Endometrial microvascular endothelial cells (primary cell): ENCODE measurements around the gene GTF3C4. TPM values are rescaled to one million over a fixed set of nuclear protein-coding genes. Genes with fewer than 3 reads are reported as not detected.

Experiments
- in situ Hi-C: cut with HindIII; loops from 2 replicates; pipeline ENCODE4 v1.10.0; 2017; ENCODE audit warnings: low sequenced_read_pairs, low pct_unique_long_range_greater_than_20kb; ENCODE audit errors: inconsistent ontology term
- total RNA-seq: library from RNA; depleted of rRNA; stranded (reverse); fragments of >200 nt; gene quantifications from one replicate; pipeline ENCODE4 v1.2.3, GENCODE V29; 2015; ENCODE audit errors: inconsistent ontology term

GTF3C4 gene, protein sequence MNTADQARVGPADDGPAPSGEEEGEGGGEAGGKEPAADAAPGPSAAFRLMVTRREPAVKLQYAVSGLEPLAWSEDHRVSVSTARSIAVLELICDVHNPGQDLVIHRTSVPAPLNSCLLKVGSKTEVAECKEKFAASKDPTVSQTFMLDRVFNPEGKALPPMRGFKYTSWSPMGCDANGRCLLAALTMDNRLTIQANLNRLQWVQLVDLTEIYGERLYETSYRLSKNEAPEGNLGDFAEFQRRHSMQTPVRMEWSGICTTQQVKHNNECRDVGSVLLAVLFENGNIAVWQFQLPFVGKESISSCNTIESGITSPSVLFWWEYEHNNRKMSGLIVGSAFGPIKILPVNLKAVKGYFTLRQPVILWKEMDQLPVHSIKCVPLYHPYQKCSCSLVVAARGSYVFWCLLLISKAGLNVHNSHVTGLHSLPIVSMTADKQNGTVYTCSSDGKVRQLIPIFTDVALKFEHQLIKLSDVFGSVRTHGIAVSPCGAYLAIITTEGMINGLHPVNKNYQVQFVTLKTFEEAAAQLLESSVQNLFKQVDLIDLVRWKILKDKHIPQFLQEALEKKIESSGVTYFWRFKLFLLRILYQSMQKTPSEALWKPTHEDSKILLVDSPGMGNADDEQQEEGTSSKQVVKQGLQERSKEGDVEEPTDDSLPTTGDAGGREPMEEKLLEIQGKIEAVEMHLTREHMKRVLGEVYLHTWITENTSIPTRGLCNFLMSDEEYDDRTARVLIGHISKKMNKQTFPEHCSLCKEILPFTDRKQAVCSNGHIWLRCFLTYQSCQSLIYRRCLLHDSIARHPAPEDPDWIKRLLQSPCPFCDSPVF
- total RNA-seq: 16.3 TPM

DNA sequence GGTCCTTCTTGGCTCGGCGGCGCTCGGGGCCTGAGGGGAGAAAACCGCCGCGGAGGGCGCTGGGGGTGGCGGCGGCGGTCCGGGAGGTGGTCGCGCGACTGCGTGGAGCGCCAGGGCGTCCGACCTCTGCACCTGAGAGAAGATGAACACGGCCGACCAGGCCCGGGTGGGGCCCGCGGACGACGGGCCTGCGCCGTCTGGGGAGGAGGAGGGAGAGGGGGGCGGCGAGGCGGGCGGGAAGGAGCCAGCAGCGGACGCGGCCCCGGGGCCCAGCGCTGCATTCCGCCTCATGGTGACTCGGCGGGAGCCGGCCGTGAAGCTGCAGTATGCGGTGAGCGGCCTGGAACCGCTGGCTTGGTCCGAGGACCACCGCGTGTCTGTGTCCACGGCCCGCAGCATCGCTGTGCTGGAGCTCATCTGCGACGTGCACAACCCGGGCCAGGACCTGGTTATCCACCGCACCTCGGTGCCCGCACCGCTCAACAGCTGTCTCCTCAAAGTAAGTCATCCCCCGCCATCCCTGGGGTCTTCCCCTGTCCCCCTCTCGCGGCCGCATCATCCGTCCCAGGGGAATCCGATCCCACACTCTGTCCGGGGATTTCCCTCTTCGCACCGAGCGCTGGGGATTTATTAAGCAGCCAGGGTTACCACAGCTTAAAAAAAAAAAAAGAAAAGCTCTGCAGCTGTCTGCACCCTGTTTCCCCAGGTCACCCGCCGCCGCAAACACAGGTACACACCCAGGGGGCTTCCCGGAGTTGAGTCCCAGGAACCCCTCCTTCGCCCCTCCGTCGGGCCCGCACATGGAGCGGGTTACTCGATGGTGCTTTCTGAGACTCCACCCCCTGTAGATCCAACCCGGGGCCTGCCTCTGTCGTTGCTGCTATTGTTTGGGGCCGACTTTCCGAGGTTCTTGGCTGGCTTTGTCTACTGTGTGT is at the start of gene GTF3C4:
Gene GTF3C4, plus strand, starts transcription at position 8 of the 935 bp plus-strand sequence. Its CDS starts 135 bp downstream, at position 143.
- in situ Hi-C loops: no loop called here

GRCh38 chr9:132622159-132622558 is 48.1 kb upstream of the GTF3C4 start:
- in situ Hi-C loops: no loop called here

GRCh38 chr9:132626285-132626684 is 44.0 kb upstream of the GTF3C4 start:
- in situ Hi-C loops: no loop called here

DNA sequence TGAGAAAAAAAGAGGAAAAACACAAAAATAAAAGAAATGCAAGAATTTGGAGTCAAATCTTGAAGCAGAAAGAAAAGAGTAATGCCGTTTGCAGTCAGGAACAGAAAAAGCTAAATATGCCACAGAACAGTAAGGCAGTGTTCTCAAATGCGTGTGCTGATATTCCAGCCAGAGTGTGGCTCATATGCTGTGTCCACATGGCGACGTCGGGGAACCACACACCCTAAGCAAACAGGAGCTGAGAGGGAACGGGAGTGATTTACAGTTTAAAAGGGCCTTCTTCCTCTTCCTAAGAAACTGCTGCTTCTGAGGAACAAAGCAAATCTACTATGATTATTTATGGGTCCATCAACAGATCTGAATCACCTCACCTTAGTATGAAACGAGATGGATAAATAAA is 43.2 kb upstream of the GTF3C4 start:
- in situ Hi-C loops: no loop called here

- in situ Hi-C loops: no loop called here
Observed at GRCh38 chr9:132627594-132627993, 42.7 kb upstream of the GTF3C4 start.

GRCh38 chr9:132628746-132629145 is 41.5 kb upstream of the GTF3C4 start:
- in situ Hi-C loops: no loop called here

GRCh38 chr9:132630116-132630515 is 40.1 kb upstream of the GTF3C4 start:
- in situ Hi-C loops: no loop called here

GRCh38 chr9:132630811-132631210 is 39.5 kb upstream of the GTF3C4 start:
- in situ Hi-C loops: no loop called here

DNA sequence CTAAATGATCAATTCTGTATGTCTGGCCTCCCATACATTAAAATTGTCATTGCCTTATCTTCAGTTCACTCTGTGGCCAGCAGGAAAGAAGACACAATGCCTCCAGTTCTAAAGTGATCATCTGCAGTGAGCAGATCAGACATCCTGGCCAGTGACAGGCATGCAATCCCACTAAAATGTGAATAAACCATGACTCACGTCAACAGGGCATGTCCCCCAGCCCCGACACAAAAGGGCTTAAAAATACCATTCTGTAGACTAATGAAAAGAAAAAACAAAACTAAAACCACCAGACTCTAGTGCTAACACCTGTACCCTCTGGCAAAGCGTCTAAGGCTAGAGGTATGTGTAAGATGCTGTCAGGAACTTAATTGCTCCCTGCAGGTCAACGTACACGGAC is 39.0 kb upstream of the GTF3C4 start:
- in situ Hi-C loops: no loop called here

- in situ Hi-C loops: no loop called here
Observed at GRCh38 chr9:132631685-132632084, 38.6 kb upstream of the GTF3C4 start.

DNA sequence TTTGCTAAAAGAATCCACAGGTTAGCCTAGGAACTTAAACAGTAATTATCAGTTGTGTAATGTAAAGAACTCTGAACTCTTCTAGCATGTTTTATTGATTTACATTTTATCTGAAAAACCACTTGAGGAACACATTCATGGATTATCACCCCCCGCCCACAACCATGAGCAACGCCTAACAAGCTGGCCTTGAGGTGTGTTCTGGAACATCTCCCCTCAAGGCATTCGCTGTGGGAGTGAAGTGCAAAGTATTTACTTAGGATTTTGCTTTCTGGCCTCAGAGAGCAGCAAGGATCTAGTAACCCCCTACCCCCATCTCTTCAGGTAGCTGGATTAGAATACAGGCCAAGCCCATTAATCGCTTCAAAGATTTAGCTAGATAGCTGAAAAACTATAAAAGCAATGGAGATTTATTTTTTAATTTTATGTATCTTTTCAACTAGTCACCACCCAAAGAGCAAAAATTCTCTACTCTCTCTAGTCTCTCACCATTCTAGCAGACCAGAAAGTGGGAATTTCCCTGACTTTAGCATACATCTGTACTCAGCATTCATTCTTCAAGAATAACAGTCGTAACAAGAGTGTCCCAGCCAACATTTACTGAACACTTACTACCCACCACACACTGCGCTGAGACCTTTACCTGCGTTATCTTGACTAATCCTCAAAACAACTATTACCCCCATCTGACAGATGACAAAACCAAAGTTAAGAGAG is 37.7 kb upstream of the GTF3C4 start:
- in situ Hi-C loops: no loop called here

GRCh38 chr9:132634327-132634726 is 35.9 kb upstream of the GTF3C4 start:
- in situ Hi-C loops: no loop called here

DNA sequence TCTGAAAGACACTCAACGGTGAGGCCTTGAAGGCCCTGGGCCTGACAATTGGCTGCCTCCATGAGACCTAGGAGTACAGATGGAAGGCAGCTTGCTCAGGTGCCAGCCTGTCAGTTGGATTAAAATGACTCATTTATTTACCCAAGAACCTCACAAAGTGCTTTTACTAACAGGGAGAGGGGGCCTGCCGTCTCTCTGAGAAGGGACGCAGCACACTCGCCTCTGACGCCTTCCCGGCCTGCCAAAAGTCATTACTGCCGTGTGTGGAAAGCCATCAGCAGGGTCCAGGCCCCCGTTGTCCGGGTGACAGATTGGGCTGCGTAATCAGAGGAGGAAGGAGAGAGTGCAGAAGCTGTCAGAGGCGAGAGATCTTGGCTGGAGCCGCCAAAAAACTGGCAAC is 32.9 kb upstream of the GTF3C4 start:
- in situ Hi-C loops: no loop called here

GRCh38 chr9:132637801-132638200 is 32.5 kb upstream of the GTF3C4 start:
- in situ Hi-C loops: no loop called here

DNA sequence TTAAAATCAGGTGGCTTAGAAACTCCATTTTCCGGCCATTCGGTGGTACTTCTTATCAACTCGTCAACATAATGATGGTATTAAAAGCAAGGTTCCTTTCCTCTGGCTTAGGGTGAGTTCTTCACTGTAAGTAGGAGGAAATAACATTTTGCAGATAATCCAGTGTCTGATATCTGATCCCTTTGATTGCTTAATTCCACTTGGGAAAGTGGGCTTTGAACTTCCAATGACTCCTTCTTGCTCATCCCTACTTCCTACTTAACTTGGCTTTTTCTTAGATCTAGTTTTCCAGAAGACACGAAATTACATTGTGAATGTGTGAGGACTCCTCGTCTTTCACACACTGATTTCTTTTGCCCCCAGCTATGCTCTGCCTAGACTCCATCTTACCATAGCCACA is 32.0 kb upstream of the GTF3C4 start:
- in situ Hi-C loops: no loop called here

- in situ Hi-C loops: no loop called here
Observed at GRCh38 chr9:132639322-132639721, 30.9 kb upstream of the GTF3C4 start.

GRCh38 chr9:132641216-132641615 is 29.0 kb upstream of the GTF3C4 start:
- in situ Hi-C loops: no loop called here

GRCh38 chr9:132644251-132644650 is 26.0 kb upstream of the GTF3C4 start:
- in situ Hi-C loops: no loop called here
